ENCODE measurements around the gene PGAM5. TPM values are rescaled to one million over a fixed set of nuclear protein-coding genes. Genes with fewer than 3 reads are reported as not detected.

PGAM5 gene
- polyA plus RNA-seq, 1 donor from 2014 or later, result 32.5 TPM

DNA sequence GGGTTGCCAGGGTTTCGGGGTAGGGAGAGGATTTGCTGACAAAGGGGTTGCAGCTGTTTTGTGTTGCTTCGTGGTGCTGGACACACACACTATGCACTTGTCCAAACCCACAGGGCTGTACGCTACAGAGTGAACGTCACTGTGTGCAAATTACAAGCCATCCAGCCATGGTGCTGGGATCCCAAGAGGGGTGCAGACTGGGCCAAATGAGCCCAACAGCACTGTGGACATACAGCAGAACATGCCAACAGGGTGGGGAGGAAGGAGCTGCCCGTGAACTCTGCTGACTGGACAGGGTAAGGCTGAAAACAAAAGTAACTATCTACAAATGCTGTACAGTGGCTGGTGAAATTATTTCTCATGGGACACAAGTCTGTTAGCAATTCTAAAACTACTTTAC is 48.7 kb upstream of the PGAM5 start:
- H3K4me2 ChIP-seq (ENCODE audit: low read length), result no peak overlapping the region
- no peaks in the 10 kb centered on the region for H3K9me3 ChIP-seq (ENCODE audit: low read length)
- no peaks in the 10 kb centered on the region for H3K36me3 ChIP-seq (ENCODE audit: insufficient read depth, low read length)
- no peak overlapping the region for H3K27ac ChIP-seq (ENCODE audit: low read length)
- H3K9ac ChIP-seq (ENCODE audit: low read length), result no peak overlapping the region
- H3K9me2 ChIP-seq (ENCODE audit: insufficient read depth, low read length), result no peaks in the 10 kb centered on the region
- H3K79me2 ChIP-seq (replicated peaks; ENCODE audit: insufficient read depth, low read length), result no peaks in the 10 kb centered on the region
- no peaks in the 10 kb centered on the region for H4K20me1 ChIP-seq (ENCODE audit: insufficient read depth)
- no peaks in the 10 kb centered on the region for H3K27me3 ChIP-seq (ENCODE audit: insufficient read depth, low read depth, low read length)
- no peaks in the 10 kb centered on the region for H3F3A ChIP-seq (ENCODE audit: insufficient read depth, low read length, poor library complexity, severe bottlenecking)
- H2AFZ ChIP-seq (ENCODE audit: low read depth, low read length), result no peak overlapping the region
- no peak overlapping the region for H3K4me3 ChIP-seq (ENCODE audit: low read length)
- TF ChIP-seq EP300 (conservative IDR thresholded peaks at IDR 0.05; ENCODE audit: poor library complexity, severe bottlenecking), result no peak

GRCh38 chr12:132662901-132663755 is 47.5 kb upstream of the PGAM5 start:
- Histone ChIP-seq H3K27ac (ENCODE audit: low read length) (no peak overlapping the region), H3K36me3 (ENCODE audit: insufficient read depth, low read length) (no peaks in the 10 kb centered on the region), H3F3A (ENCODE audit: insufficient read depth, low read length, poor library complexity, severe bottlenecking) (no peaks in the 10 kb centered on the region), H3K79me2 (replicated peaks; ENCODE audit: insufficient read depth, low read length) (no peaks in the 10 kb centered on the region), H3K4me2 (ENCODE audit: low read length) (no peak overlapping the region), H3K4me3 (ENCODE audit: low read length) (no peak overlapping the region), H3K27me3 (ENCODE audit: insufficient read depth, low read depth, low read length) (no peaks in the 10 kb centered on the region), H4K20me1 (ENCODE audit: insufficient read depth) (no peaks in the 10 kb centered on the region), H3K9ac (ENCODE audit: low read length) (no peak overlapping the region), H3K9me2 (ENCODE audit: insufficient read depth, low read length) (no peaks in the 10 kb centered on the region), H3K9me3 (ENCODE audit: low read length) (no peaks in the 10 kb centered on the region), H2AFZ (ENCODE audit: low read depth, low read length) (no peak overlapping the region)
- TF ChIP-seq MXI1 (conservative IDR thresholded peaks at IDR 0.05; ENCODE audit: poor library complexity, severe bottlenecking) (no peak), EZH2 (IDR thresholded peaks at IDR 0.05; ENCODE audit: borderline replicate concordance, insufficient read depth, low read length, poor library complexity, severe bottlenecking) (no peak), SMC3 (conservative IDR thresholded peaks at IDR 0.05; ENCODE audit: poor library complexity) (no peak), RAD21 (conservative IDR thresholded peaks at IDR 0.05) (no peak), EP300 (conservative IDR thresholded peaks at IDR 0.05; ENCODE audit: poor library complexity, severe bottlenecking) (no peak), POLR2AphosphoS5 (IDR thresholded peaks at IDR 0.05) (no peak), TAF1 (IDR thresholded peaks at IDR 0.05; ENCODE audit: low read depth) (no peak), REST (IDR thresholded peaks at IDR 0.05; ENCODE audit: borderline replicate concordance) (no peak)
- TF ChIP-seq, protein P1, sequence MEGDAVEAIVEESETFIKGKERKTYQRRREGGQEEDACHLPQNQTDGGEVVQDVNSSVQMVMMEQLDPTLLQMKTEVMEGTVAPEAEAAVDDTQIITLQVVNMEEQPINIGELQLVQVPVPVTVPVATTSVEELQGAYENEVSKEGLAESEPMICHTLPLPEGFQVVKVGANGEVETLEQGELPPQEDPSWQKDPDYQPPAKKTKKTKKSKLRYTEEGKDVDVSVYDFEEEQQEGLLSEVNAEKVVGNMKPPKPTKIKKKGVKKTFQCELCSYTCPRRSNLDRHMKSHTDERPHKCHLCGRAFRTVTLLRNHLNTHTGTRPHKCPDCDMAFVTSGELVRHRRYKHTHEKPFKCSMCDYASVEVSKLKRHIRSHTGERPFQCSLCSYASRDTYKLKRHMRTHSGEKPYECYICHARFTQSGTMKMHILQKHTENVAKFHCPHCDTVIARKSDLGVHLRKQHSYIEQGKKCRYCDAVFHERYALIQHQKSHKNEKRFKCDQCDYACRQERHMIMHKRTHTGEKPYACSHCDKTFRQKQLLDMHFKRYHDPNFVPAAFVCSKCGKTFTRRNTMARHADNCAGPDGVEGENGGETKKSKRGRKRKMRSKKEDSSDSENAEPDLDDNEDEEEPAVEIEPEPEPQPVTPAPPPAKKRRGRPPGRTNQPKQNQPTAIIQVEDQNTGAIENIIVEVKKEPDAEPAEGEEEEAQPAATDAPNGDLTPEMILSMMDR (IDR thresholded peaks at IDR 0.05; ENCODE audit: poor library complexity, severe bottlenecking), result no peak
